ENCODE data around the gene FBXL13.

GRCh38 chr7:102898532-102898859 lies 176.1 kb downstream of the FBXL13 start:
- TF ChIP-seq CTCF (IDR thresholded peaks at IDR 0.05) (no peak), POLR2A (IDR thresholded peaks at IDR 0.05) (no peak)
